ENCODE measurements around the gene DPM2. TPM values are rescaled to one million over a fixed set of nuclear protein-coding genes. Genes with fewer than 3 reads are reported as not detected.

The DPM2 gene
- total and polyA plus RNA-seq, 9 donors = 10.6 to 37.1 (median 27.3) TPM

DNA sequence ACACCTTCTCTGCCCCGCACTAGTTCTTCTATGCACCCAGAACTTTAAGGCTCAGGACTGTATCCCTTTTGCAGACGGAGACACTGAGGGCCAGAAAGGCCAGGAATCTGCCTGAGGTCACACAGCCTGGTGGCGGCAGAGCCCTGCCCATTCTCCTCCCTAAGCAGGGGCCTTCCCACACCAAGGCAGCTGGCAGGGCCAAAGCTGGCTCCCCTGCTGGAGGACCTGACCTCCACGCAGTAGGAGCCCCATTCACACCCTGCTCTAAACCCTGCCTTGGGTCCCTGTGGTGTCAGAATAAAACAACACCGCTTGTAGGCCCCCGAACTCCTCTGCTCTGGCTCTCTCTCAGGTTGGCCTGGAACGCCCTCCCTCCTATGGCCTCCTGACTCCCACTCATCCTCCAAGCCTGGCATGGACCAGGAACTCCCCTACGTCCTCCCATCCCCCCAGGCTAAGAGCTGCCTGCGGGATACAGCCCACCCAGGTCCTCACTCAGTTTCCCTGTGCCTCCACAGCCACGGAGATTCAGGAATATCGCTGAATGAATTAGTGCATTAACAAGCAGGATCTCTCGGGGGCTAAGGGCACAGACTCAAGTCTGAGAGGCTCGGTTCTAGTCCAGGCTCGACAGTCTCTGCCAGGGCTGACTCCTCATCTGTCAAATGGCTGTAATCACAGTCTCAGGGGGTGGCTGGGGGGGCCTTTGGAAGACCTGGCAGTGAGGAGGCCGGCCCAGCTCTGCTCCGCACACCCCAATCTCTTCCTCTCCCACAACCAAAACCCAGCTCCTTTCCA lies 41.1 kb downstream of the DPM2 start:
- peaks cover 24% of the 10 kb centered on the region for H3K4me1 ChIP-seq (ENCODE audit: insufficient read depth)
- peak overlapping the region; percentile 82 for H3K4me3 ChIP-seq
- TF ChIP-seq POLR2A (IDR thresholded peaks at IDR 0.05) = no peak
- TF ChIP-seq, protein P1, sequence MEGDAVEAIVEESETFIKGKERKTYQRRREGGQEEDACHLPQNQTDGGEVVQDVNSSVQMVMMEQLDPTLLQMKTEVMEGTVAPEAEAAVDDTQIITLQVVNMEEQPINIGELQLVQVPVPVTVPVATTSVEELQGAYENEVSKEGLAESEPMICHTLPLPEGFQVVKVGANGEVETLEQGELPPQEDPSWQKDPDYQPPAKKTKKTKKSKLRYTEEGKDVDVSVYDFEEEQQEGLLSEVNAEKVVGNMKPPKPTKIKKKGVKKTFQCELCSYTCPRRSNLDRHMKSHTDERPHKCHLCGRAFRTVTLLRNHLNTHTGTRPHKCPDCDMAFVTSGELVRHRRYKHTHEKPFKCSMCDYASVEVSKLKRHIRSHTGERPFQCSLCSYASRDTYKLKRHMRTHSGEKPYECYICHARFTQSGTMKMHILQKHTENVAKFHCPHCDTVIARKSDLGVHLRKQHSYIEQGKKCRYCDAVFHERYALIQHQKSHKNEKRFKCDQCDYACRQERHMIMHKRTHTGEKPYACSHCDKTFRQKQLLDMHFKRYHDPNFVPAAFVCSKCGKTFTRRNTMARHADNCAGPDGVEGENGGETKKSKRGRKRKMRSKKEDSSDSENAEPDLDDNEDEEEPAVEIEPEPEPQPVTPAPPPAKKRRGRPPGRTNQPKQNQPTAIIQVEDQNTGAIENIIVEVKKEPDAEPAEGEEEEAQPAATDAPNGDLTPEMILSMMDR (IDR thresholded peaks at IDR 0.05) = no peak
- TF ChIP-seq EP300 (IDR thresholded peaks at IDR 0.05) = no peak
- intact Hi-C loops (cut with DNase I) = no loop called here
- no peaks in the 10 kb centered on the region for H3K36me3 ChIP-seq
- no peaks in the 10 kb centered on the region for H3K27me3 ChIP-seq
- H3K9me3 ChIP-seq = no peaks in the 10 kb centered on the region
- 29 to 37% (median 30%) methylated on average over 16 of the region's 16 CpGs for WGBS, 3 donors
- peak overlapping the region; percentile 44 to 97 for H3K27ac ChIP-seq
- DNase-seq = peak in 4 of 5 donors; percentile 44 to 60 (median 50)

DNA sequence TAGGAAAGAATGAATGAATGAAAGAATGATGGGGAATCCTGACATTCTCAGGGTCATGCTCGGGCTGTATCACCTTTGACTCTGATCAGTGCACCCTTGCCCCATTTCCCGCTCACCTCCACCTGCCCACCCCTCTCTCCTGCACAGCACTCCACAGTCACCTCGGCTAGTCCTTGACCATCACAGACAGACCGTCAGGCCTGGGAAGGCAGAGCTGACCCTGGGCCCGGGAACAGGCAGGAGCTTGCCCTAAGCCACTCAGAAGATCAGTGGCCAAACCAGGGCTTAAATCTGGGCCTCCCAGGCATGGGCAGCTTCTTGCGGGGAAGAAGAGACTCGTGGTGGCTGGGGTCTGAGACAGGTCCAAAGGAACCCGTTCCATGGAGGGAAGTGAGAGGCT lies 41.8 kb downstream of the DPM2 start:
- 80 to 90% (median 89%) methylated on average over 8 of the region's 8 CpGs for WGBS, 3 donors
- H3K4me3 ChIP-seq = no peak overlapping the region
- TF ChIP-seq POLR2A (IDR thresholded peaks at IDR 0.05) = no peak
- TF ChIP-seq EP300 (IDR thresholded peaks at IDR 0.05) = no peak
- TF ChIP-seq, protein P1 (IDR thresholded peaks at IDR 0.05) = no peak
- DNase-seq = no peak
- no peaks in the 10 kb centered on the region for H3K27me3 ChIP-seq
- H3K9me3 ChIP-seq = no peaks in the 10 kb centered on the region
- intact Hi-C loops (cut with DNase I) = no loop called here
- no peaks in the 10 kb centered on the region for H3K36me3 ChIP-seq
- H3K27ac ChIP-seq = peak overlapping the region; percentile 44 to 97
- H3K4me1 ChIP-seq (ENCODE audit: insufficient read depth) = peaks cover 24% of the 10 kb centered on the region

DNA sequence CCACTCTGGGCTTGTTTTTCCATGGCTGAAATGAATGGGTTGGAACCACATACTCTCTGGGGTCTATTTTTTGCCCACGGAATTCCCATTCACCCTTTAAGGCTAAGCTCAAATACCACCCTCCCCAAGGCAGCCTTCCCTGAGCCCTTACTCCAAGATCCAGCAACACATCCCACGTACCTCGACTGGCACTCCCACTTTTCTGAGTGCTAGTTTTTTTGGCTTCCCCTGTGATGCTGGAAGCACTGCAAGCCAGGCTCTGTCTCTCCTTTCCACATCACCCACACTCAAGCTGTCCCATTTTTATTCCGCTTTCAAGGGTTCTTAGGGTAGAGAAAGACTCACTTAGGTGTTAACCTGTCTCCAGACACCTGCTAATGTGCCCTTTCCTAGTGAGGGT lies 44.3 kb downstream of the DPM2 start:
- WGBS, 3 donors = 93 to 95% (median 95%) methylated on average over 4 of the region's 4 CpGs
- H3K4me1 ChIP-seq (ENCODE audit: insufficient read depth) = peaks cover 18% of the 10 kb centered on the region
- H3K4me3 ChIP-seq = no peak overlapping the region
- H3K9me3 ChIP-seq = no peaks in the 10 kb centered on the region
- TF ChIP-seq POLR2A (IDR thresholded peaks at IDR 0.05) = no peak
- TF ChIP-seq EP300 (IDR thresholded peaks at IDR 0.05) = no peak
- TF ChIP-seq, protein P1 (IDR thresholded peaks at IDR 0.05) = no peak
- no peaks in the 10 kb centered on the region for H3K36me3 ChIP-seq
- no peak overlapping the region for H3K27ac ChIP-seq
- intact Hi-C loops (cut with DNase I) = no loop called here
- DNase-seq = no peak
- no peaks in the 10 kb centered on the region for H3K27me3 ChIP-seq

DNA sequence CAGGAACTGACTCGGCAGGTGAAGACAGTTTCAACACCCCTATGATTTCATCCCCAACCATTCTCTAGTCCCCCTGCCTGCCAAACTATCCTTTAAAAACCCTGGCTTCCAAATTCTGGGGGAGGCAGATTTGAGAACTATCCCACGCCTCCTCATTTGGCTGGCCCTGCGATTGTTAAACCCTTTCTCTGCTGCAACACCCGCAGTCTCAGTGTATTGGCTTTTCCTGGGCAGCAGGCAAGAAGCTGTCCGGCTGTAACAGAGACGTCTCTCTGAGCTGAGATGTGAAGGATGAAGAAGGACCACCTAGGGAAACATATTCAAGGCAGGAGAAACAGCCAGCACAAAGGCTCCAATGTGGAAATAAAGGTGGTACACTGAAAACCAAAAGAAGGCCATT lies 44.8 kb downstream of the DPM2 start:
- TF ChIP-seq, protein P1 (IDR thresholded peaks at IDR 0.05) = no peak
- TF ChIP-seq EP300 (IDR thresholded peaks at IDR 0.05) = no peak
- no peak for TF ChIP-seq POLR2A (IDR thresholded peaks at IDR 0.05)
- H3K9me3 ChIP-seq = no peaks in the 10 kb centered on the region
- no peaks in the 10 kb centered on the region for H3K27me3 ChIP-seq
- intact Hi-C loops (cut with DNase I) = no loop called here
- H3K4me1 ChIP-seq (ENCODE audit: insufficient read depth) = peaks cover 16% of the 10 kb centered on the region
- H3K36me3 ChIP-seq = no peaks in the 10 kb centered on the region
- H3K4me3 ChIP-seq = no peak overlapping the region
- DNase-seq = no peak
- no peak overlapping the region for H3K27ac ChIP-seq
- WGBS, 3 donors = 76 to 82% (median 81%) methylated on average over 6 of the region's 6 CpGs
